WTC11 (cell line): ENCODE measurements around the gene ZBTB7B. TPM values are rescaled to one million over a fixed set of nuclear protein-coding genes. Genes with fewer than 3 reads are reported as not detected.
"Not testable (repeated sequence)": the region's sequence is repeated elsewhere in the genome, so short reads cannot be mapped to it uniquely, and the experiment has no call there.

Experiments used
- ATAC-seq: fragments of 200-7000 bp; cut with Tn5 transposase; 2 replicates; pipeline ENCODE4 v1.10.0; 2021; ENCODE audit warnings: mild to moderate bottlenecking, moderate library complexity
- CTCF ChIA-PET: fragments of 300-600 bp; sonication (Branson Sonifier 250); formaldehyde crosslinking; loops from one replicate; lab custom pipeline; 2021; ENCODE audit warnings: antibody characterized with exemption; lab: Charles Lee
- POLR2A ChIA-PET: fragments of 350-600 bp; sonication (Branson Sonifier 250); formaldehyde crosslinking; loops from one replicate; lab custom pipeline; 2021; ENCODE audit warnings: antibody characterized with exemption; lab: Charles Lee
- DNase-seq: peaks from one replicate; pipeline ENCODE4 v3.0.0; 2021; ENCODE audit warnings: low spot score
- H3K27ac Mint-ChIP-seq: 2 replicates; pipeline ENCODE4 v1.8.0; 2021; ENCODE audit warnings: mixed read lengths
- H3K27me3 Mint-ChIP-seq: 2 replicates; pipeline ENCODE4 v1.8.0; 2021; ENCODE audit warnings: low read depth, mild to moderate bottlenecking, moderate library complexity, mixed read lengths
- H3K36me3 Mint-ChIP-seq: 2 replicates; pipeline ENCODE4 v1.8.0; 2021; ENCODE audit warnings: mixed read lengths
- H3K4me1 Mint-ChIP-seq: 2 replicates; pipeline ENCODE4 v1.8.0; 2022; ENCODE audit warnings: mixed read lengths
- H3K4me3 Mint-ChIP-seq: 2 replicates; pipeline ENCODE4 v1.8.0; 2021; ENCODE audit warnings: mild to moderate bottlenecking, moderate library complexity, mixed read lengths
- H3K9me3 Mint-ChIP-seq: 2 replicates; pipeline ENCODE4 v1.8.0; 2021; ENCODE audit warnings: mixed read lengths
- CTCF ChIP-seq: fragments of 200-600 bp; IDR thresholded peaks from 2 replicates; pipeline ENCODE4 v1.8.0; 2022; ENCODE audit warnings: antibody characterized with exemption
- FOXP1 ChIP-seq: sonication (generic); formaldehyde crosslinking; IDR thresholded peaks from 2 replicates; pipeline ENCODE4 v1.8.0; 2022; ENCODE audit warnings: missing genetic modification reagents, mild to moderate bottlenecking, moderate library complexity, borderline replicate concordance
- IRF2 ChIP-seq: sonication (generic); formaldehyde crosslinking; IDR thresholded peaks from 2 replicates; pipeline ENCODE4 v1.8.0; 2022; ENCODE audit warnings: low read depth, missing genetic modification reagents, borderline replicate concordance
- JAZF1 ChIP-seq: fragments of 250-450 bp; sonication (Bioruptor Pico); IDR thresholded peaks from 2 replicates; pipeline ENCODE4 v1.9.0; 2021; ENCODE audit warnings: moderate library complexity, mild to moderate bottlenecking, inconsistent platforms
- JUN ChIP-seq: sonication (generic); formaldehyde crosslinking; IDR thresholded peaks from 2 replicates; pipeline ENCODE4 v1.8.0; 2023; ENCODE audit warnings: mild to moderate bottlenecking, missing genetic modification reagents
- NFYB ChIP-seq: sonication (generic); formaldehyde crosslinking; conservative IDR thresholded peaks from 2 replicates; pipeline ENCODE4 v1.8.0; 2022; ENCODE audit warnings: low read depth, missing genetic modification reagents
- NR3C1 ChIP-seq: sonication (generic); formaldehyde crosslinking; conservative IDR thresholded peaks from 2 replicates; pipeline ENCODE4 v1.8.1; 2023; ENCODE audit warnings: low read depth, mild to moderate bottlenecking, missing genetic modification reagents
- RELA ChIP-seq: sonication (generic); formaldehyde crosslinking; IDR thresholded peaks from 2 replicates; pipeline ENCODE4 v1.8.1; 2022; ENCODE audit warnings: missing genetic modification reagents, mild to moderate bottlenecking, borderline replicate concordance
- RORB ChIP-seq: fragments of 250-450 bp; sonication (Bioruptor Pico); IDR thresholded peaks from 2 replicates; pipeline ENCODE4 v1.9.0; 2021; ENCODE audit warnings: mild to moderate bottlenecking
- TEAD1 ChIP-seq: sonication (generic); formaldehyde crosslinking; IDR thresholded peaks from 2 replicates; pipeline ENCODE4 v1.8.0; 2022; ENCODE audit warnings: mild to moderate bottlenecking, missing genetic modification reagents
- ZBTB21 ChIP-seq: sonication (generic); formaldehyde crosslinking; IDR thresholded peaks from 2 replicates; pipeline ENCODE4 v1.8.1; 2023; ENCODE audit warnings: mild to moderate bottlenecking, missing genetic modification reagents, borderline replicate concordance
- ZNF532 ChIP-seq: fragments of 250-450 bp; sonication (Bioruptor Pico); IDR thresholded peaks from 2 replicates; pipeline ENCODE4 v1.9.0; 2021; ENCODE audit warnings: mild to moderate bottlenecking, borderline replicate concordance
- total RNA-seq: library from RNA; stranded (reverse); gene quantifications from 3 replicates; pipeline ENCODE4 v1.2.3, GENCODE V29; 2021
- TF ChIP-seq, protein P1 (sequence below): fragments of 250-450 bp; sonication (Bioruptor Pico); IDR thresholded peaks from 2 replicates; pipeline ENCODE4 v2.1.2; 2022; ENCODE audit warnings: mild to moderate bottlenecking, moderate library complexity
- TF ChIP-seq, protein P2 (sequence below): sonication (generic); formaldehyde crosslinking; IDR thresholded peaks from 2 replicates; pipeline ENCODE4 v1.8.0; 2022; ENCODE audit warnings: mild to moderate bottlenecking, missing genetic modification reagents

ZBTB7B gene
- total RNA-seq, 1 experiment from 2014 or later: 29.8 TPM

GRCh38 chr1:154995301-154995983 lies 7.2 kb upstream of the ZBTB7B start:
- not testable (repeated sequence) for H3K9me3 Mint-ChIP-seq, ATAC-seq, H3K27ac Mint-ChIP-seq, H3K27me3 Mint-ChIP-seq, H3K36me3 Mint-ChIP-seq, H3K4me3 Mint-ChIP-seq
- TF ChIP-seq CTCF: 0 out of 2 replicates have a peak, but pooled peaks have one; percentile 12
- DNase-seq: peak; percentile 72
- H3K4me1 Mint-ChIP-seq: peaks cover 26% of the 10 kb centered on the region
- ChIA-PET POLR2A (interaction anchor here (0.7 to 13.0 kb wide), 4 partner anchors 12 to 31 kb away, joined by 4 to 176 read pairs (median 8); partner anchors contain the start of genes CKS1B, FLAD1 and SHC1), CTCF (interaction anchor here (0.7 to 10.3 kb wide), 21 partner anchors 12 to 1706 kb away, joined by 3 to 176 read pairs (median 8); partner anchors contain the start of genes ADAM15, FLAD1, PBXIP1 and PYGO2)

DNA sequence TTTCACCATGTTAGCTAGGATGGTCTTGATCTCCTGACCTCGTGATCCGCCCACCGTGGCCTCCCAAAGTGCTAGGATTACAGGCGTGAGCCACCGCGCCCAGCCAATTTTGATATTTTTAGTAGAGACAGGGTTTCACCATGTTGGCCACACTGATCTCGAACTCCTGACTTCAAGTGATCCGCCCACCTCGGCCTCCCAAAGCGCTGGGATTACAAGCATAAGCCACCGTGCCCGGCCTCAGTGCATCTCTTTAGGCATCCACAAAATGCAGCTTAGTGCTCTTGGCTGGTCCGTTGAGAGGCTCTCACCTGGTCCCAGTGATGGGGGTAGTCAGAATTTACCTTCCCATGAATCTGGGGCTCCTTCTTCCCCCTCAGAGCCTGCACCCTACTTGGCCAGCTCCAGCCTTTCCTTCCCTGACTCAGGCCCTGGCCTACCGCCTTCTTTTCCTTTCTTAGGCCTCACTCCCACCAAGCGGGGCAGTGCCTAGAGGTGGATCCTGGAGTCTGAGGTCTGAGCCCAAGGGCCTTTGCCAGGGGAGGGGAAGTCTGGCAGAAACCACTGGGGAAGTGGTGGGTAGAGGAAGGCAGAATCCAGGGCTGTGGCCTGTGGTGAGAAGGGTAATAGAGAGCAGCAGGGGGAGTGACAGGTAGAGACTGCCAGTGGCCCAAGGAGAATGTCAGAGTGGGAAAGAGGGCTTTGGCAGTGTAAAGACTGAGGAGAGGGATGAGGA lies 5.5 kb upstream of the ZBTB7B start:
- TF ChIP-seq FOXP1 (CRISPR knock-in tag) (no peak), IRF2 (CRISPR knock-in tag) (no peak), RORB (CRISPR knock-in tag) (no peak), RELA (CRISPR knock-in tag) (no peak), ZNF532 (CRISPR knock-in tag) (no peak), ZBTB21 (CRISPR knock-in tag) (no peak), JUN (CRISPR knock-in tag) (no peak), TEAD1 (CRISPR knock-in tag) (no peak), NFYB (CRISPR knock-in tag) (no peak), JAZF1 (no peak), NR3C1 (CRISPR knock-in tag) (no peak)
- TF ChIP-seq, protein P1, sequence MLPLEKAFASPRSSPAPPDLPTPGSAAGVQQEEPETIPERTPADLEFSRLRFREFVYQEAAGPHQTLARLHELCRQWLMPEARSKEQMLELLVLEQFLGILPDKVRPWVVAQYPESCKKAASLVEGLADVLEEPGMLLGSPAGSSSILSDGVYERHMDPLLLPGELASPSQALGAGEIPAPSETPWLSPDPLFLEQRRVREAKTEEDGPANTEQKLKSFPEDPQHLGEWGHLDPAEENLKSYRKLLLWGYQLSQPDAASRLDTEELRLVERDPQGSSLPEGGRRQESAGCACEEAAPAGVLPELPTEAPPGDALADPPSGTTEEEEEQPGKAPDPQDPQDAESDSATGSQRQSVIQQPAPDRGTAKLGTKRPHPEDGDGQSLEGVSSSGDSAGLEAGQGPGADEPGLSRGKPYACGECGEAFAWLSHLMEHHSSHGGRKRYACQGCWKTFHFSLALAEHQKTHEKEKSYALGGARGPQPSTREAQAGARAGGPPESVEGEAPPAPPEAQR (CRISPR knock-in tag): no peak
- TF ChIP-seq, protein P2, sequence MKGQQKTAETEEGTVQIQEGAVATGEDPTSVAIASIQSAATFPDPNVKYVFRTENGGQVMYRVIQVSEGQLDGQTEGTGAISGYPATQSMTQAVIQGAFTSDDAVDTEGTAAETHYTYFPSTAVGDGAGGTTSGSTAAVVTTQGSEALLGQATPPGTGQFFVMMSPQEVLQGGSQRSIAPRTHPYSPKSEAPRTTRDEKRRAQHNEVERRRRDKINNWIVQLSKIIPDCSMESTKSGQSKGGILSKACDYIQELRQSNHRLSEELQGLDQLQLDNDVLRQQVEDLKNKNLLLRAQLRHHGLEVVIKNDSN: no peak
- CTCF ChIA-PET: interaction anchor here (0.7 to 10.3 kb wide), 16 partner anchors 14 to 1027 kb away, joined by 3 to 176 read pairs (median 8); partner anchors contain the start of genes ADAM15, FLAD1, PBXIP1 and PYGO2
- H3K4me3 Mint-ChIP-seq: no peak overlapping the region
- DNase-seq (no peak), ATAC-seq (no peak)
- no peaks in the 10 kb centered on the region; the same call in 1 of the 2 replicates for H3K27me3 Mint-ChIP-seq
- POLR2A ChIA-PET: interaction anchor here (0.7 to 13.0 kb wide), 3 partner anchors 19 to 86 kb away, joined by 6 to 176 read pairs (median 22); partner anchors contain the start of genes CKS1B and SHC1
- no peak overlapping the region for H3K27ac Mint-ChIP-seq
- peaks cover 26% of the 10 kb centered on the region for H3K4me1 Mint-ChIP-seq
- no peaks in the 10 kb centered on the region for H3K36me3 Mint-ChIP-seq
- no peaks in the 10 kb centered on the region for H3K9me3 Mint-ChIP-seq
